ENCODE measurements around the gene CHRDL2. TPM values are rescaled to one million over a fixed set of nuclear protein-coding genes. Genes with fewer than 3 reads are reported as not detected.

The CHRDL2 gene
- total and polyA plus RNA-seq, 2 of the 13 experiments (the other 11 are each of a cell fraction or from before 2014, with no cell fraction given), result 0.04 TPM; not detected in 1

GRCh38 chr11:74726547-74727182 lies 4.6 kb downstream of the CHRDL2 start (continued):
- TF ChIP-seq HOMEZ (CRISPR knock-in tag; IDR thresholded peaks at IDR 0.05; ENCODE audit: low read depth), result no peak
- no peak for TF ChIP-seq ZNF24 (IDR thresholded peaks at IDR 0.05)
- TF ChIP-seq FOXO1 (CRISPR knock-in tag; IDR thresholded peaks at IDR 0.05), result no peak
- no peak for TF ChIP-seq ZBED4 (CRISPR knock-in tag; IDR thresholded peaks at IDR 0.05; ENCODE audit: borderline replicate concordance)
- TF ChIP-seq ATF3 (CRISPR knock-in tag; IDR thresholded peaks at IDR 0.05), result no peak
- 0 out of 2 replicates have a peak, but pooled peaks have one; percentile 26 for TF ChIP-seq ZNF224 (CRISPR knock-in tag; IDR thresholded peaks at IDR 0.05)
- no peak for TF ChIP-seq ZBTB46 (CRISPR knock-in tag; IDR thresholded peaks at IDR 0.05; ENCODE audit: borderline replicate concordance)
- TF ChIP-seq SNAI1 (CRISPR knock-in tag; IDR thresholded peaks at IDR 0.05; ENCODE audit: borderline replicate concordance), result no peak
- TF ChIP-seq ZNF101 (CRISPR knock-in tag; IDR thresholded peaks at IDR 0.05; ENCODE audit: borderline replicate concordance, low read depth), result no peak
- no peak for TF ChIP-seq SATB2 (CRISPR knock-in tag; IDR thresholded peaks at IDR 0.05)
- no peak for TF ChIP-seq ZNF180 (CRISPR knock-in tag; IDR thresholded peaks at IDR 0.05; ENCODE audit: borderline replicate concordance, low read depth)
- TF ChIP-seq CSRNP2 (CRISPR knock-in tag; conservative IDR thresholded peaks at IDR 0.05; ENCODE audit: low read depth), result no peak
- TF ChIP-seq ZNF574 (CRISPR knock-in tag; IDR thresholded peaks at IDR 0.05), result 0 out of 2 replicates have a peak, but pooled peaks have one; percentile 23
- no peak for TF ChIP-seq ZBTB7B (CRISPR knock-in tag; IDR thresholded peaks at IDR 0.05)
- TF ChIP-seq SSRP1 (CRISPR knock-in tag; IDR thresholded peaks at IDR 0.05), result no peak
- TF ChIP-seq ZSCAN12 (CRISPR knock-in tag; IDR thresholded peaks at IDR 0.05), result no peak
- TF ChIP-seq ZNF446 (CRISPR knock-in tag; IDR thresholded peaks at IDR 0.05), result no peak
